Epithelial cell of esophagus (primary cell): ENCODE measurements around the gene OGFOD2.

Source experiments
- DNase-seq: peaks from one replicate; pipeline ENCODE4 v3.0.0; 2010; ENCODE audit warnings: low read depth
- H3K4me3 ChIP-seq: 2 replicates; pipeline ENCODE4 v1.5.1; 2011; ENCODE audit warnings: mild to moderate bottlenecking, low read length, control low read depth
- TF ChIP-seq, protein P1 (sequence below): IDR thresholded peaks from 2 replicates; pipeline ENCODE4 v1.5.1; 2011; ENCODE audit warnings: low read depth, mild to moderate bottlenecking, low read length, control low read depth, inconsistent platforms; ENCODE audit not compliant: insufficient read depth; ENCODE audit errors: missing control alignments

Gene OGFOD2

DNA sequence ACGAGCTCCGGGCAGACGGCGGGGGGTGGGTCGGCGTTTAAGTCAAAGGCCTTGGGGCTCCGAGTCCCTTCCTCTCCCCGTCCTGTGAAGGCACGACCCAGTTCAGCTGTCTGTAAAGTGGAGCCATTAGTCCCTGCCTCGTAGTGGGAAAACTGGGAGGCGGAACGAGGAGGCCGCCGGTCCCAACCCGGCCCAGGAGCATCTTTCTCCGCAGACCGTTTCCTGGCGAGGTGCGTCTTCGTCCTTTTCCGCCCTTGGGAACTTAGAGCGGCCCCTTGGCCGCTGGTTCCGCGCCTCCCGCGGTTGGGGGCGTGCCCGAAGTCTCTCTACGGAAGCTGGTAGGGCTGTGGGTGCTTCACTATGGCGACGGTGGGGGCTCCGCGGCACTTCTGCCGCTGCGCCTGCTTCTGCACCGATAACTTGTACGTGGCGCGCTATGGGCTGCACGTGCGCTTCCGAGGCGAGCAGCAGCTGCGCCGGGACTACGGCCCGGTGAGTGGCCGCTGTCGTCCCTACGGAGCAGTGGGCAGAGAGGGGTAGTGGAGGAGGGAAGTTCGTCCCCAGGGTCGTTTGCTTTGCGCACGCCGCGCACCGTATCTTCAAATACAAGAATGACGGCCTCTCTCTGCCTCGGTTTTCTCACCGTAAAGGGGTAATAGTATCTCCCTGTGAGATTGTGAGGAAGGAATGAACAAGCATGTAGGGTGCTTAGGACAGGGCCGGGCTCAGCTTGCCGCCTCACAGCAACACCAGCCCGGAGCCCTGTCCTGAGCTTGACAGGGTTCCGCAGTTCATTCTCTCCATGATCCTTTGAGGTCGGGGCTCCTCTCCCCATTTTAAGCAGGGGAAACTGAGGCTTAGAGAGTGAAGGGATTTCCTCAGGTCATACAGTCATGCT lies at the start of gene OGFOD2:
Gene OGFOD2 (plus strand): TSS at position 353 of the 898 bp plus-strand sequence. CDS start 8 bp downstream, at position 361.
- H3K4me3 ChIP-seq = peak within 1 kb of the TSS; percentile 96
- peak; percentile 91 for DNase-seq
- TF ChIP-seq, protein P1, sequence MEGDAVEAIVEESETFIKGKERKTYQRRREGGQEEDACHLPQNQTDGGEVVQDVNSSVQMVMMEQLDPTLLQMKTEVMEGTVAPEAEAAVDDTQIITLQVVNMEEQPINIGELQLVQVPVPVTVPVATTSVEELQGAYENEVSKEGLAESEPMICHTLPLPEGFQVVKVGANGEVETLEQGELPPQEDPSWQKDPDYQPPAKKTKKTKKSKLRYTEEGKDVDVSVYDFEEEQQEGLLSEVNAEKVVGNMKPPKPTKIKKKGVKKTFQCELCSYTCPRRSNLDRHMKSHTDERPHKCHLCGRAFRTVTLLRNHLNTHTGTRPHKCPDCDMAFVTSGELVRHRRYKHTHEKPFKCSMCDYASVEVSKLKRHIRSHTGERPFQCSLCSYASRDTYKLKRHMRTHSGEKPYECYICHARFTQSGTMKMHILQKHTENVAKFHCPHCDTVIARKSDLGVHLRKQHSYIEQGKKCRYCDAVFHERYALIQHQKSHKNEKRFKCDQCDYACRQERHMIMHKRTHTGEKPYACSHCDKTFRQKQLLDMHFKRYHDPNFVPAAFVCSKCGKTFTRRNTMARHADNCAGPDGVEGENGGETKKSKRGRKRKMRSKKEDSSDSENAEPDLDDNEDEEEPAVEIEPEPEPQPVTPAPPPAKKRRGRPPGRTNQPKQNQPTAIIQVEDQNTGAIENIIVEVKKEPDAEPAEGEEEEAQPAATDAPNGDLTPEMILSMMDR = no peak

DNA sequence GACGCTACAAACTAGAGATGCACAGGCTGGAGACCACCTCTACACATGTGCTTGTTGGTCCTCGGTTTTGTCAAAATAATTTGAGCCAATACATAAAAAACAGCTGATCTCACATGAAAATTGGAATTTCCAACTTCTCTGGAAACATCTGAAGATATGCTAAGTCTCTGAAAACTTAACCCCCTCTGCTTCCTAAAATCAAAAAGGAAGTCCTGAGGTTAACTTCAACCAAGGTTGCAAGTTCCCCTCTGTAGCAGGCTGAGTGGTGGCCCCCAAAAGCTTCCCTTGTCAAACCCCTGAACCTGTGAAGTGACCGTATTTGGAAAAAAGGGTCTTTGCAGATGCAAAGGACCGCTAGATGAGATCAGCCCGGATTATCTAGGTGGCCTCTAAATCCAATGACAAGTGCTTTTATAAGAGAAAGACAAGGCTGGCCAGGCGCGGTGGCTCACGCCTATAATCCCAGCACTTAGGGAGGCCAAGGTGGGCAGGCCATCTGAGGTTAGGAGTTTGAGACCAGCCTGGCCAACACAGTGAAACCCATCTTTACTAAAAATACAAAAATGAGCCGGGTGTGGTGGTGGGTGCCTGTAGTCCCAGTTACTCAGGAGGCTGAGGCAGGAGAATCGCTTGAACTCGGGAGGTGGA lies 47.2 kb upstream of the OGFOD2 start:
- TF ChIP-seq, protein P1 = no peak

DNA sequence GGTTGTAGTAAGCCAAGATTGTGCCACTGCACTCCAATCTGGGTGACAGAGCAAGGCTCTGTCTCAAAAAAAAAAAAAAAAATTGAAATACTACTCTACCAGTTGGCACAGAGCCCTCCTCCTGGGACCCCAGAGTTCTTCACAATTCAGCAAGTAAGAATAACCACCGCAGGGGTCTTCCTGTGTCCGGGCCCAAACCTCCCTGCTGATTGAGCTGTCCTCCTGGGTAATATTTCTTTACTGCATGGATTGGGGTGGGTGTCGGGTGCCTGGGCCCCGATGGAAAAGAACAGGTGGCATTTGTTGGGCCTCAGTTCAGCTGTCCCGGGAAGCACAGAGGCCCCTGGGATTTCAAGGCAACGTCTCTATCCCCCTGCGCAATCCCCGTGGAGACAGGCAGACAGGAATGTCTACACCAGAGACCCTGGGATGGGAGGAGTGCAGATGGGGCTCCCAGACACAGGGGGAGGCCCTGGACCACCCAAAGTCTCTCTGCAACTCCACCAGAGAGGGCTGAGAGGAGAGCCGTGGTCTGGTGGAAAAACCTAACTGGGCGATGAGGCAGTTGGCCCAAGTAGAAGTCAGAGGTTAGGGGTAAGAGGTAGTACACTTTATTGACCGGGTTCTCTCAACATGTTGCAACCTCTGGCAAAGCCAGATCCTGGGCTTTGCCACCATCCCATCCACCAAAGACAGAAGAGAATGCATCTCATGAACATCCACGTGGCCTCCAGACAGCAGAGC lies 46.5 kb upstream of the OGFOD2 start:
- no peak overlapping the region for H3K4me3 ChIP-seq
- no peak for DNase-seq
- TF ChIP-seq, protein P1 = no peak

More for the DNA sequence above, 47.2 kb upstream of the OGFOD2 start:
- DNase-seq = no peak
- H3K4me3 ChIP-seq = no peak overlapping the region

DNA sequence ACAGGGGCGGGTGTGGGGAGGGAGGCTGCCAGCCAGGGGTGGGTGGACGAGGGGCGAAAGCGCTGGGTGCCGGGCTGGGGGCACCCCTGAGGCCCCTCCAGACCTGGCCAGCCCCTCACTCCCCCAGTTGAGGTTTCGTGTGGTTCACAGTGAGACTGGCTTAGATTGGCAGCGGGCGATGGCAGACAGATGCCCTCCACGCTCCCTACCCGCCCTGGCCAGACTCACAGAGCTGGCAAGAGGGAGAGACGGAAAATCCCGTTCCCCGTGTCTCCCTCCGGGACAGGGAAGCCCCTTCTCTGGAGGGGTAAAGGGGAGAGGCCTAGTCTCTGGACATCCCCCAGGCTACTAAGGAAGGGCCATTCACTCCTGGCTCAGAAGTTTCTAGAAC lies 45.9 kb upstream of the OGFOD2 start:
- no peak overlapping the region for H3K4me3 ChIP-seq
- no peak for DNase-seq
- TF ChIP-seq, protein P1 = no peak

DNA sequence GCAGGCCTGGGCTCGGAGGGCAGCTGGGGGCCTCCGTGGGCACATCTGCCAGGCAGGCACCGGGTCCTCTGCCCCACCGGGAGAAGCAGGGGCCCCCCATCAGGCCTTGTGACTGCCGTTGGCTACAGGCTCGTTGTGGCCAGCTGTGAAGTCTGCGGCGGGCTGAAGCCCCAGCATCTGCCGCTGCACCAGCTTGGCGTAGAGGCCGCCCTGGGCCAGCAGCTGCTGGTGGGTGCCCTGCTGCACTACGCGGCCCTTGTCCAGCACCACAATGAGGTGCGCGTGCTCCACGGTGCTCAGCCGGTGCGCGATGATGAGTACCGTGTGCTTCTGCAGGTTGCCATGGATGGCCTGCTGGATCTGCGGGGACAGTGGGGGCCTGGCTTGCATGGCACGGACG lies 45.2 kb upstream of the OGFOD2 start:
- TF ChIP-seq, protein P1 = no peak
- H3K4me3 ChIP-seq = no peak overlapping the region
- DNase-seq = no peak

DNA sequence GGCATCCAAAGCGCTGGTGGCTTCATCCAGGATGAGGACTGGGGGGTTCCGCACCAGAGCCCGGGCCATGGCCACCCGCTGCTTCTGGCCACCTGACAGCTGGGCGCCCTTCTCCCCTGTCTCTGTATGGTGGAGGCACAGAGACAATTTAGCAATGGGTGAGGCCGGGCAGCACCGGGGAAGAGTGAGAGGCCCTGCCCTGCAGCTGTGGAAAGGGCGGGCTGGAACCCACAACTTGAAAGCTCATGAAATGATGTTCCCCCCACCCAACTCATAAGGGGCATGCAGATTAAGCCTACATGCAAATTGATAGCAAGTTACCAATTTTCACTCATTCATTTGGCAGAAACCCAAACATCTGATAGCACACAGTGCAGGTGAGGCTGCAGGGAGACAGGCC lies 42.8 kb upstream of the OGFOD2 start:
- TF ChIP-seq, protein P1 = no peak
- H3K4me3 ChIP-seq = no peak overlapping the region
- no peak for DNase-seq
